A549 treated with DMSO at 1 μM for 4 hours (cell line): ENCODE results near the gene RNF125. TPM values are rescaled to one million over a fixed set of nuclear protein-coding genes. Genes with fewer than 3 reads are reported as not detected.

Source experiments
- total RNA-seq: library from RNA; stranded (reverse); fragments of 200-300 nt; extraction: Qiagen RNA extraction; gene quantifications from 5 replicates; pipeline ENCODE4 v1.2.3, GENCODE V29; 2022; ENCODE audit warnings: low read depth

The RNF125 gene
- 0.24 to 0.53 TPM (median 0.35 TPM) in 5 replicates for total RNA-seq

GRCh38 chr18:32018331-32019250 is at the start of gene RNF125:
RNF125 (plus strand) TSS chr18:32018825; CDS start chr18:32018864, 39 bp downstream.

DNA sequence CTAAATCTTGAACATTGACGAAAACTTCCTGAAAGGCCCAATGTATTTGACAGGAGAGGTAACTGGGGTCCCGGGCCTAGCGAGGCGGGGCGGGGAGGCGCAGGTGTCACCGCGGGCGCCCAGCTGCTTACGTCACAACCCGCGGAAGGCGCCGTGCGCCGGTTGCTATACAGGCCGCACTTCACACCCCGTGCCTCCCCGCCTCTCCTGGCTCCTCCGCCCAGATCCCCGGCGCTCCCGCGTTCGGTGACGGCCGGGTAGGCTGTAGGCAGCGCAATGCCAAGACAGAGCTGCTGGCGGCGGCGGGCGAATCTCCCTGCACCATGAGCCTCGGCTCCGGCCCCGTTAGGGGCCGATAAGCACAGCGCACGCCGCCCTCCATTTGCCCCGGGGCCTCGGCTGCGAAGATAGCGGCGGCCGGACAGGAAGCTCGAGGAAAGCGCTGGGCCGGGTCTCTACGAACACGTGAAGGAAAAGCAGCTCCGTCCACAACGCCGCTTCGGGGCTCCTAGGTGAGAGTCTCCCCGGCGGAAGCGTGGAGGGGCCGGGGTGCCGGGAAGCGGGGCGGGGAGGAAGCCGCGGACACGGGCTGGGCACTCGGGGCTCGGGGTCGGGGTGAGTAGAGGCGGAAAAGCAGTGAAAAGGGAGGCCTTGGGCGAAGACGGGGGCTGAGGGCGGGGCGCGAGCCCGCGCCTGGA is 73.2 kb downstream of the RNF125 start, which contains the start of gene RNF138:
RNF138 (plus strand) TSS at position 151 of the 698 bp plus-strand sequence. CDS start 903 bp downstream, outside the sequence.

Other genes with a start within 250 kb of the RNF125 start
- 12.1 to 17.2 TPM (median 14.2 TPM) in 5 replicates for gene TRAPPC8, start 75.7 kb upstream of the RNF125 start, total RNA-seq
- gene RNF138, start 73.0 kb downstream of the RNF125 start, total RNA-seq, result 11.6 to 17.5 TPM (median 13.5 TPM) in 5 replicates
- gene MEP1B, start 171.2 kb downstream of the RNF125 start, total RNA-seq, result 0.03 to 0.15 TPM (median 0.07 TPM) in 5 replicates